ENCODE data around the gene OR2T8.

OR2T8 gene

DNA sequence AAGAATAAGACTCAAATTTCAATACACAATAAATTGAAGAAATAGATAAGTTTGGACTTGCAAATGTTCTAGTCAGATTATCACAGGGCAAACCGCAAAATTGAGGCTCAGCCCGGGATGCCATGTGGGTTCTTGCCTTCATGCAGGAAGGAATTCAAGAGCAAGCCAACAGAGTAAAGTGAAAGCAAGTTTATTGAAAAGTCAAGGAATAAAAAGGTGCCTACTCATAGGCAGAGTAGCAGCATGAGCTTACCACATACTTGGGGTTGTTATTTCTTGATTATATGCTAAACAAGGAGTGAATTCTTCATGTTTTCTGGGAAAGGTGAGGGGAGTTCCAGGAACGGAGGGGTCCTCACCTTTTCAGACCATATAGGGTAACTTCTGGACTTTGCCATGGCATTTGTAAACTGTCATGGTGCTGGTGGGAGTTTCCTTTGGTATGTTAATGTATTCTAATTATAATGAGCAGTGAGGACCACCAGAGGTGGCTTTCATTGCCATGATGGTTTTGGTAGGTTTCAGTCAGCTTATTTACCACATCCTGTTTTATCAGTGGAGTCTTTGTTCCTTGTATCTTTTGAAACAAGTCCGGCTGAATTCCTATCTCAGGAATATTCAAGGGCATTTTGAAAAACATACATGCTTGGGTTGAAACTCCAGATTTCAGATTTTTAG, 43.0 kb downstream of the OR2T8 start:
- DNase-seq = no peak

DNA sequence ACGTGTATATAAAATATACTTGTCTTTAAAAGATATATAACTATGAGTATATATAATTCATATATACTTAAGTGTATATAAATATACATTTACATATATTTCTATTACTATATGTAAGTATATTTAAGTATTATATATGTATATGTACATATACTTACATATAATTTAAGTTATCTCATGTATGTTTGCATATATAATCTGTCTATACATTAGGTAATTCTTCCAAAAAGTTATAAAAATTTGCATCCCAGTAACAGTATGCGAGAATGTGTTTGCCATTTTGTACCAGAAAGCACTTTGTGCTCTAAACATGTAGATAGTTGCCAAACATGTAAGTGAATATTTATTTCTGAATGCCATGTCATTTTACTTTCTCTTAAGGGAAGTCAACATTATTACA, 44.9 kb downstream of the OR2T8 start, which contains the start of gene OR2AK2:
TSS of gene OR2AK2 (plus strand) at position 301 of the 400 bp plus-strand sequence. CDS start 144 bp downstream, outside the sequence.
- no peak for DNase-seq

DNA sequence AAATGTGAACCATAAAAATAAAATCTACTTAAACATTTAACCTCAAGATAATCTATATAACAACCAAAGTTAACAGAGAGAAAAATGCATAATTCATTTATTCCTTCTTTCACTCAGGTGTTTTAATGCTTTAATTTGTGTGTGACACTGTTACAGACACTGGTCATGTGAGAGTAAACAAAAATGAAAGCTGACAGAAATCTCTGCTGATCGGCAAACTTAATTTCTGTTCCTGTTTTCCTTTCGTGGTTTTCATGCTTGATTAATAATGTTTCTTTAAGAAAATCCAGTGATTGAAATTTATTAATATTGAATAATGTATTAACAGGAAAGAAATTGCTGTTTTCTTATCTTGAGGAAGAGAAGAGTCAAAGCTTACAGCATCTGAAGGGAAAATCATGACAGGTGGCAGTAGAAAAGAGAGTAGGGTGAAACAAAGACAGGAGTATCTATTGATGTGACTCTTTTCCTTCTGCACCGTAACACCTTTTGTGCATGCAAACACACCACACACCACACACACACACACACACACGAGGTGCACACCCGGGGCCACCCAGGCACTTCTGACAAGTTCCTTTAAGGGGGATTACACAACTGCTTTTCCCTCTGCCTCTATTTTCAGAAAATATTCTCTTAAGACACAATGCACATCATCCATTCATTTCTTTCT, 46.6 kb downstream of the OR2T8 start:
- no peak for DNase-seq
